ENCODE measurements around the gene UNC5C. TPM values are rescaled to one million over a fixed set of nuclear protein-coding genes. Genes with fewer than 3 reads are reported as not detected.

The UNC5C gene
- total and polyA plus RNA-seq, 2 donors (not counting 1 experiment from before 2014, with no cell fraction given), result 2.0 to 11.6 TPM

- Histone ChIP-seq H2AFZ (ENCODE audit: low read length) (no peak overlapping the region), H3K9me3 (ENCODE audit: control insufficient read depth, insufficient read depth, low read depth, low read length) (no peaks in the 10 kb centered on the region), H3K27me3 (ENCODE audit: control insufficient read depth, insufficient read depth, low read length) (no peaks in the 10 kb centered on the region), H3K9ac (ENCODE audit: insufficient read depth, low read length) (no peak overlapping the region), H3K36me3 (ENCODE audit: control insufficient read depth, insufficient read depth, low read length) (no peaks in the 10 kb centered on the region), H3K4me1 (ENCODE audit: control insufficient read depth, extremely low read depth, insufficient read depth, low read length) (peaks cover 4% of the 10 kb centered on the region), H4K20me1 (ENCODE audit: control insufficient read depth, extremely low read depth, insufficient read depth, low read length) (no peaks in the 10 kb centered on the region), H3K79me2 (ENCODE audit: control insufficient read depth, insufficient read depth, low read length) (no peaks in the 10 kb centered on the region), H3K4me2 (ENCODE audit: extremely low read depth, insufficient read depth, low read length) (no peak overlapping the region), H3K27ac (ENCODE audit: insufficient read depth, low read length) (no peak overlapping the region), H3K4me3 (replicated peaks in 1 of 4; ENCODE audit: control extremely low read depth in 1 of 4, insufficient read depth in 1 of 4, low read depth in 3 of 4, low read length in 4 of 4) (no peak overlapping the region)
- peak; percentile 59 to 94 for DNase-seq (ENCODE audit: low read depth in 2 of 2)
- TF ChIP-seq CTCF (conservative IDR thresholded peaks at IDR 0.05 in 1 of 2, IDR thresholded peaks at IDR 0.05 in 1 of 2; ENCODE audit: low read depth in 1 of 2, low read length in 2 of 2) (no peak), EZH2 (IDR thresholded peaks at IDR 0.05; ENCODE audit: low read length, missing control alignments) (no peak)
Observed at GRCh38 chr4:95506264-95506663, 42.5 kb downstream of the UNC5C start.

- Histone ChIP-seq H3K9ac (ENCODE audit: insufficient read depth, low read length) (no peak overlapping the region), H4K20me1 (ENCODE audit: control insufficient read depth, extremely low read depth, insufficient read depth, low read length) (no peaks in the 10 kb centered on the region), H3K4me2 (ENCODE audit: extremely low read depth, insufficient read depth, low read length) (no peak overlapping the region), H3K9me3 (ENCODE audit: control insufficient read depth, insufficient read depth, low read depth, low read length) (no peaks in the 10 kb centered on the region), H3K4me1 (ENCODE audit: control insufficient read depth, extremely low read depth, insufficient read depth, low read length) (peaks cover 4% of the 10 kb centered on the region), H2AFZ (ENCODE audit: low read length) (no peak overlapping the region), H3K79me2 (ENCODE audit: control insufficient read depth, insufficient read depth, low read length) (no peaks in the 10 kb centered on the region), H3K4me3 (replicated peaks in 1 of 4; ENCODE audit: control extremely low read depth in 1 of 4, insufficient read depth in 1 of 4, low read depth in 3 of 4, low read length in 4 of 4) (no peak overlapping the region), H3K27ac (ENCODE audit: insufficient read depth, low read length) (no peak overlapping the region), H3K27me3 (ENCODE audit: control insufficient read depth, insufficient read depth, low read length) (no peaks in the 10 kb centered on the region), H3K36me3 (ENCODE audit: control insufficient read depth, insufficient read depth, low read length) (no peaks in the 10 kb centered on the region)
- TF ChIP-seq EZH2 (IDR thresholded peaks at IDR 0.05; ENCODE audit: low read length, missing control alignments), result no peak
- TF ChIP-seq CTCF (conservative IDR thresholded peaks at IDR 0.05 in 1 of 2, IDR thresholded peaks at IDR 0.05 in 1 of 2; ENCODE audit: low read depth in 1 of 2, low read length in 2 of 2), result no peak
- DNase-seq (ENCODE audit: low read depth in 2 of 2), result no peak
Observed at GRCh38 chr4:95505799-95506198, 43.0 kb downstream of the UNC5C start.

GRCh38 chr4:95505151-95505550 lies 43.6 kb downstream of the UNC5C start:
- Histone ChIP-seq H3K27me3 (ENCODE audit: control insufficient read depth, insufficient read depth, low read length) (no peaks in the 10 kb centered on the region), H3K4me3 (replicated peaks in 1 of 4; ENCODE audit: control extremely low read depth in 1 of 4, insufficient read depth in 1 of 4, low read depth in 3 of 4, low read length in 4 of 4) (no peak overlapping the region), H3K4me1 (ENCODE audit: control insufficient read depth, extremely low read depth, insufficient read depth, low read length) (peaks cover 4% of the 10 kb centered on the region), H4K20me1 (ENCODE audit: control insufficient read depth, extremely low read depth, insufficient read depth, low read length) (no peaks in the 10 kb centered on the region), H3K4me2 (ENCODE audit: extremely low read depth, insufficient read depth, low read length) (no peak overlapping the region), H3K36me3 (ENCODE audit: control insufficient read depth, insufficient read depth, low read length) (no peaks in the 10 kb centered on the region), H2AFZ (ENCODE audit: low read length) (no peak overlapping the region), H3K79me2 (ENCODE audit: control insufficient read depth, insufficient read depth, low read length) (no peaks in the 10 kb centered on the region), H3K9me3 (ENCODE audit: control insufficient read depth, insufficient read depth, low read depth, low read length) (no peaks in the 10 kb centered on the region), H3K27ac (ENCODE audit: insufficient read depth, low read length) (no peak overlapping the region), H3K9ac (ENCODE audit: insufficient read depth, low read length) (no peak overlapping the region)
- no peak for TF ChIP-seq CTCF (conservative IDR thresholded peaks at IDR 0.05 in 1 of 2, IDR thresholded peaks at IDR 0.05 in 1 of 2; ENCODE audit: low read depth in 1 of 2, low read length in 2 of 2)
- peak; percentile 76 to 92 for DNase-seq (ENCODE audit: low read depth in 2 of 2)

All from fibroblast of lung (primary cell).